GM10266 (cell line): ENCODE results near the gene FOXP1.

Experiments
- DNase-seq: peaks from one replicate; pipeline ENCODE4 v3.0.0; 2012; ENCODE audit errors: extremely low spot score
- CTCF ChIP-seq: IDR thresholded peaks from 2 replicates; pipeline ENCODE4 v1.5.1; 2012; ENCODE audit warnings: mild to moderate bottlenecking, low read depth; ENCODE audit not compliant: control insufficient read depth, insufficient read depth; ENCODE audit errors: missing control alignments

Gene FOXP1

GRCh38 chr3:71138410-71138809 is 445.1 kb downstream of the FOXP1 start:
- no peak for TF ChIP-seq CTCF
- DNase-seq, result no peak

- DNase-seq, result no peak
- no peak for TF ChIP-seq CTCF
Observed at GRCh38 chr3:71136276-71136675, 447.3 kb downstream of the FOXP1 start.

DNA sequence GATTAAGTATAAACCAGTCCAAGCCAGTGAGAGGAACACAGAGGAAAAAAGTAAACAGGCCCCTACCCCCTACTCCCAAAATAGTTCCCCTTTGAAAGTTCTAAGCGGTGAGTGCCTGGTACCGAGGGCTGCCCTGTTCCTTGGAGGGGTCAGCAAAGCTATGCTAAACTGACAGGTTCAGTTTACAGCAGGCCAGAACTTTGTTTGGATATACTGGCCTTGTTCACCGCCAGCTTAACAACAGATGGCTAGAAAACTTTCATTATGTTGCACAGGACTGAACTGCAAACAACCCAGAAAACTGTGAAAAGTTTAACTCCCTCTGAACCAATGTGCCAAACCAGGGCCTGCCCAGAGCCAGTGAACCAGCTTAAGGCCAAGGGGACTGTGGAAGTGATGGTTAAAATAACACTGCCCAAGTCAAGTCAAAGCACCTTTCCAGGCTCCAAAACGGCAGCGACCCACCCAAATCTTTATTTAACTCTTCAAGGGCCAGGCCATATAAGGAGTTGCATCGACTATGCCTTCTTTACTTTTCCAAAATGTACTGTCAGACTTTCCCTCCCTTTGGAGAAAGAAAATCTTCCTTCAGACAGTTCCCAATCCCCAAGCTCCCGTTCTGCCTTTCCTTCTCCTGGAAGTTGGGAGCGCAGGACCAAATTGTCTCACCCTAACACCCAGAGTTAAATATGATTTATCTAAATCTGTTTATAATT is 448.0 kb downstream of the FOXP1 start:
- TF ChIP-seq CTCF, result no peak
- no peak for DNase-seq

DNA sequence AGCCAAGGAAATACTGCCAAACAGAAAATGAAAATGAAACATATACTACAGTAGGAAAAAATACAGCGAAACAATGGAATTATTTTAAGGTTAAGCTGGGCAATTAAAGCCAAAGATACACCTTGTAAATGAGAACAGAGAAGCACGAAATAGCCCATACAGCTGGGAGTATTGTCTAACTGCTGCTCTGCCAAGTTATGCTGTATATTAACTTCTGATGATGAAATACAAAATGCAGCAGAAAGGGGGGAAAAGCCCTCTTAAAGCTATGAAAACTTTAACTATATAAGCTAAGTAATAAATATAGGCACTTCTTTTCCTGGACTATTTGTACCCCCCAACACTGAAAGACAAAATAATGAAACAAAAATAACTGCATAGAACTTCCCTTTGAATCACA is 449.0 kb downstream of the FOXP1 start:
- no peak for TF ChIP-seq CTCF
- no peak for DNase-seq

- no peak for TF ChIP-seq CTCF
- no peak for DNase-seq
Observed at GRCh38 chr3:71133865-71134264, 449.7 kb downstream of the FOXP1 start.

GRCh38 chr3:71132995-71133730 is 450.4 kb downstream of the FOXP1 start:
- TF ChIP-seq CTCF, result no peak
- no peak for DNase-seq

DNA sequence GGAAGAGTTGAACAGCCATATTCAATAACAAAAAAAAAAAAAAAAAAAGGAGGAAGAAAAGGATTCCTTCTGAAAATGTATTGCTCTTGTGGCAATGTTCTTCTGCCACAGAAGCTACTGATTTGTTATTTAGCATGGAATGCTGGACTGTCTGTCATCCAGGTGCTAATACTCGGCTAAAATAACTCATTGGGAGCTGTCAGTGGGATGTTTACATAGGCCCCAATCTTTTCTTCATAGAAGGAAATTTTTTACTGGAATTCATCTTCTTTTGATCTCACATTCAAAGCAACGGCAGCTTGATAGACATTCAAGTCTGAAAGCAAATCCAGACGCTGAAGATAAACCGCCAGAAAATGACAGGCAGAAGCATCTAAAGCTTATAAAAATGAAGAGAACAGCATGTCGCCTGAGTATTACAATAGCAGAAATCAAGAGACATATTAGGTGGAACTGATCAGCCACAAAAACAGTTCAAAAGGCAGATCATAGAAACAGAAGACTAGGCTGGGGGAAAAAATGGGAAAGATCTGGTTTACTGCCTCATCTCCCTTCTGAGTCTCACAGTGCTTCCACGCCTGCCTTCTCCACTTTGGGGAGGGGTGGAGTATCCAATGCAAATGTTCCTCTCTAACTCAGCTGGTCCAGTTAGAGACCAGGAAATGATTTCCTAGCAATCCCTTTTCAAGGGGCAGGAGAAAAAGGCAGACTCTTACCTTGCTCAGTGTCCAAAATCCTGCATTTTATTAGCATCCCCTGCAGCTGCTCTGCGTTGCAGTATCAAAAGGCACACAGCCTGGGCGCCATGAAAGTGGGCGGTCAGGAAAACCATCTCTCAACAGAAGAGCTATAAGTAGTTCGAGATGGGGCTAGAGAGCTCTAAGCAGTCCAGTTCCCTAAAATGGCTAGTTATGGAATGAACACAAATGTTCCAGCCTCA is 451.9 kb downstream of the FOXP1 start:
- no peak for DNase-seq
- no peak for TF ChIP-seq CTCF
